Measurements from ENCODE around the gene NIPBL. TPM values are rescaled to one million over a fixed set of nuclear protein-coding genes. Genes with fewer than 3 reads are reported as not detected.
"Not testable (repeated sequence)": the region's sequence is repeated elsewhere in the genome, so short reads cannot be mapped to it uniquely, and the experiment has no call there.

NIPBL gene
- total RNA-seq, 1 donor from 2014 or later = 18.1 TPM

DNA sequence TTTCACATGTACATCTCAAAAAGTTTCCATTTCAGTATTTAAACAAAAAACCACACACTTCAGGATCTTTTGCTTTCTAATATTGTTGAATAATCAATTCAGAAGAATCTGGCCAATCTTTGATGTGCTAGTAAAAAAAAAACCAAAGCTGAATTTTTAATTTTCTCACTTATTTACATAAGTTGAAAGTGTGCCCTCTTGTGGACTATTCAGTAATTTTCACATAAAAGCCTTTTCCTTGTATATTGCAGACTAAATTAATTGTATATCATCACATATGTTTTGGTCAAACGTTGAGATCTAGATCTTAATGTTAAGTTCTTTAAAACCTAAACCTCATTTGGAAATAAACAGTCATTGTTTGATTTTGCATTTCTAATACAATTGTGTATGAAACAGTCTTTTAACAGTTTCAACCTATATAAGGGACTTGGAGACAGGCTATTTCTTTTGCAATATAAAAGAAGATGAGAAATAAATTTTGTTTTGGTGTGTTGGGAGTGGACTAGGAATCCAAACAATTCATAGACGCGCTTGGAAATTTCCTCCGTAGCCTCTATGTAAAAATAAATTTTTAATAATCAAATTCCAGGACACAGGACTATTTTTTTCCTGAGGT lies 68.1 kb downstream of the NIPBL start:
- ATAC-seq (peak; percentile 50), DNase-seq (ENCODE audit: low spot score) (no peak)

DNA sequence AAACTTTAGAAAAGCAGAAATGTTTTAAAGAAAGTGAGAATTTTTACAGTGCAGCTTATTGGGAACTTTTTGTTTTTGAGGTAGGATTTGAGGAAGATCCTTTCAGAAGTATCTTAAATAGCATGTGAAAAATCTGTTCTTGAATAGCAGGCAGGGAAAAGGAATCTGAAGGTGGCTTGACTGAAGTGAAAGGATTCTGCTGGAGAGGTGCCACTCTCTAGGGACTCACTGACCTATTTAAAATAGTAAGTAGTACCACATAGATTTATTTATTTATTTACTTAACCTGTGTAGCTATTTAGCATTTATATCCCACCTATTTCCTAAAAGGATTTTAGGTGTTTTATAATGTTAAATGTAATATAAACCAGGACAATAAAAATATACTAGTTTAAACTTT lies 69.1 kb downstream of the NIPBL start:
- DNase-seq (ENCODE audit: low spot score) (no peak), ATAC-seq (peak; percentile 30)

DNA sequence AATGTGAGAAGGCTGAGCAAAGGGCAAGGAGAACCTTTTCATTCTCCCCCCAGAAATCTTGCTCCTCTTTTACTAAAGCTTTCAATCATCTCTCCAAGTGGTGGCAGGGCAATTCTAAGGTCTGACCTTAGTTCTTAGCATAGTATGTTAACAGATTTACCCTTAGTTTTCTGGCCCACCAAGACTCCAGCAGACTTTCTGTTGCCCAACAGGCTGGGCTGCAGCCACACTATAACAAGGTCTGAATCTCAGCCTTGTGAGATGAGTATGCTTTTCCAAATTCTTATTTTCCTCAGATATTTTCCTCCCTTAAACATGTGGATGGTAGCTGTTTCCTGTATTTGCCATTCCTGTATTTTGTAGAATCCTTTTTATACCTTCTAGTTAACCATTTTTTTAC lies 69.5 kb downstream of the NIPBL start:
- ATAC-seq (no peak), DNase-seq (ENCODE audit: low spot score) (no peak)

DNA sequence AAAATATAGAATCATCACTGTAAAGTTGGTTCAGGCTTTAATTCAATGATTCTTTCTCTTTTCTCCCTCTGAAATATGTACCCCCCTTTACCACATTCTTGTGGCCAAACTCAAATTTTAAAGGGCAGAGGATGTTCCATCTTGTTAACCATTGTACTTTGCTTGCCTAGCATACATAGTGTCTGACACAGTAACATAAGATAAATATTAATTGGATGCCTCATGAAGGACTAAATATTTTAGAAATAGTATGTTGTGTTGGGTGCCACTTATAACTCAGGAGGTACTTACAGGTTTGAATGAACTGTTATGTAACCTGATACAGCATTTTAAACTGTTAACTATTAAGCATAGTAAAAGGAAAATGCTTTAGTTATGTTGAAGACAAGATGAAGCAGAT lies 71.5 kb downstream of the NIPBL start:
- no peak for ATAC-seq
- no peak for DNase-seq (ENCODE audit: low spot score)

DNA sequence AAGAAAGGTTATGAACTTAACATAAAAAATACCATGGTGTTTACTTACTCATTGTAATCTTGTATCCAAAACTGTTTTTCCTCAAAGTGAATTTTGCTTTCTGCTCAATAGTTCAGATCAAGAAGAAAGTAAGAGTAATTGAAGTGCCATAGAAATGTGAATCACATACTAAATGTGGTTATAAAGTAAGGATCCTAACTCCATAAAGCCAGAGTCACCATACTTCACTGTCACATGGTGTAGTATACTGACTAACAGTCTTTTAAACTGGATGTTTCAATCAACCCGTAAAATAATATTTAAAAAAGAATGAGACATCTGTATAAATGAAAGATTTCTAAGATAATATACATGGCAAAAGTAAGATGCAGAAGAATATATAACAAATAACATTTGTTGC lies 72.1 kb downstream of the NIPBL start:
- no peak for ATAC-seq

DNA sequence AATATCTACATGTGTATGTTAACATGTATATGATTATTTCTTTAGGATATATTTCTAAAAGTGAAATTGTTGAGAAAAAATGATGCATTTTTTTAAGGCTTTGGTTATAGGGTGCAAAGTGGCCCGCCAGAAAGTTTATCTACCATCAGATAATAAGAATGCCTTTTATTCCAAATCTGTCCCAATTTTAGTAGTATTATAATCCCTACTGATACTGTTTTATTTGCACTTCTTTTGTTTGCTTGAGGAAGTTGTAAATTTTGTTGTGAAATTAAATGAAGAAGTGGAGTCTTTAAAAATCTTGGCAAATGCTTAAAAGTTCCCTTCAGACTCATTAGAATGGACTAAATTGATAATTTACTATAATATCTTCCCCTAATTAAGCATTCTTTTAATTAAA lies 73.0 kb downstream of the NIPBL start:
- no peak for ATAC-seq

More for the DNA sequence above, 72.1 kb downstream of the NIPBL start:
- no peak for DNase-seq (ENCODE audit: low spot score)

DNA sequence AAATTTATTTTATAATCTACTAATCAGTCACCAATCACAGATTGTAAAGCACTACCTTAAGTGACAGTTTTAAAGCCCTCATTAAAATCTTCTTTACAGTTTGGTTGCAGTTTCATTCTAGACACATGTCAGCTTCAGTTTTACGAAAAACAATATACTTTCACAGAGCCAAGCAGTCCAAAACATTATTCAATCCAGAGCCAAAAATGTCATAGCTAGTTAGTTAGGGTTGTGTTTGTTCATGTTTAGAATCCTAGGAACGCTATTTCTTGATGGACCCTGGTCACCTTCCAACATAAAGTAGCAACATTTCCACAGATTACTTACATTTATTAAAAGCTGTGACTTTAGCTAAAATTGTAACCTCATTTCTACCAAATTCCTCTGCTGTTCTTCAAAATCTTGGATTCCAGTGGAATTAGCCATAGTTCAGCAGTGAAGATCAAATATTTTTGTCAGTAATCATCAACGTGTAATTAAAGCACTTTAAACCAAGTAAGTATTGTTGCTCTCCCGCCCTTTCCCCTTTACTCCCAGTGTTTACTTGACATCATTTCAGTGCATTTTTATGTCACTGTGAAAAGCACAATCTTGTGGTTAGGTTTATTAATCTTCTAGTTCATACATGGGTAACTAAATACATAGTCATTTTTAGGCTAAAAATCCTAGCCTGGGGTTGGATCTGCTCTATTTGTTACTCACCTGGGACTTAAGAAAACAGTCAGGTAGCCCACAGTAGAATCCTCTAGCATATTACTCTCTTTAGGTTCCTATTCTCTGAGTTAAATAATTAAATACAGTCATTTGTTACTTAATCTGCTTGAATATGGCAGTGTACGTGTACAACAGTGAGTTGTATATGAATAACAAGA lies 74.3 kb downstream of the NIPBL start:
- ATAC-seq = peak; percentile 25
- no peak for DNase-seq (ENCODE audit: low spot score)

More for the DNA sequence above, 73.0 kb downstream of the NIPBL start:
- no peak for DNase-seq (ENCODE audit: low spot score)

DNA sequence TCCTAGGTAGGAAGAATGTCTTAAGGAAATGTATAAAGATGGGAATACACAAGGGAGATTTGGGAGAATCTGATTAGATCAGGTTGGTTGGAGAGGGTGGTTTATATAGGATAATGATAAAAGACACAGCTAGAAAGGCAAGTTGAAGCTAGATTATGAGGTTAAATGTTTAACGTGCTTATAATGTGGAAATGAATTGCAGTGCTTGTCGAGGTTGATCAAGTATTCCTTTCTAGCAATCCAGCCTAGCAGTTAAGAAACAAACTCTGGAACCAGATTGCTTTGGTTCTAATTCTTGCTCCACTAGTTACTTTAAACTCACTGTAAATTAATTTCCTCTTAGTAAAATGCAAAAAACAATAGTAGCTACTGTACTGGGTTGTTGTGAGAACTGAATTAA lies 76.5 kb downstream of the NIPBL start:
- no peak for ATAC-seq
- DNase-seq (ENCODE audit: low spot score) = no peak

DNA sequence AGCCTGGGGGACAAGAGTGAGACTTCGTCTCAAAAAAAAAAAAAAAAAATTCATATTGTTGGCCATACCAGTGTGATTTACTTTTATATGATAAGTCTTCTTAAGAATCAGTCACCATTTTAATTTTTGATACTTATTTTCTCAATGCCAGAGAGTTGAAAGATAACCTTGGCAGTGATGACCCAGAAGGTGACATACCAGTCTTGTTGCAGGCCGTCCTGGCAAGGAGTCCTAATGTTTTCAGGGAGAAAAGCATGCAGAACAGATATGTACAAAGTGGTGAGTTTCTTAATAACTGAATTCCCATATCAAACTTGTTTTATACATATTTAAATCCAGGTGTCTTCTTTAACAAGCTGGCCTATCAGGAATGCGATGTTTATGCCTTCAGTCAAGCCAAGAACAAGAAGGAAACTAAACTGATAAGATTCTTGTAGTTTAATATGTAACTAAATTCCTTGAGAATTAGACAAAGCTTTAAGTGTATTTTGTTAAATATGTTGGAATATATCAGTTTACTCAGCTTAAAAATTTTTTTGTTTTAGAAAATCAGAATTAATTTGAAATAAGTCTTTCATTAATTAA lies 81.5 kb downstream of the NIPBL start:
- ATAC-seq (no peak), DNase-seq (ENCODE audit: low spot score) (no peak)

DNA sequence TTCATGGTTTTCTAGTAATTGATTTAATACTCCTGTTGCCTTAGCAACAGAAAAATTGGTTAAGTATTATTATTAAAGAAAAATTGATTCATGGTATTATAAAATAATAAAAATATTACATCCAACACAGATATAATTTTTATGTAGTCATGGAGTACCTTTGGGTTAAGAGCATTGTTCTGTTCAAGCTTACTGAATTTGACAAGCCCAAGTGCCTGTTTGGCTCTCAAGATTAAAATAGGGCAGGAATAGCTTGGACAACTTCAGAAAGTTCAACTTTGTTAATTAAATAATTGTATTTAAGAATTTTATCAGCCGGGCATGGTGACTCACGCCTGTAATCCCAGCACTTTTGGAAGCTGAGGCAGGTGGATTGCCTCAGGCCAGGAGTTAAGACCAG lies 82.0 kb downstream of the NIPBL start:
- ATAC-seq = no peak
- DNase-seq (ENCODE audit: low spot score) = no peak

DNA sequence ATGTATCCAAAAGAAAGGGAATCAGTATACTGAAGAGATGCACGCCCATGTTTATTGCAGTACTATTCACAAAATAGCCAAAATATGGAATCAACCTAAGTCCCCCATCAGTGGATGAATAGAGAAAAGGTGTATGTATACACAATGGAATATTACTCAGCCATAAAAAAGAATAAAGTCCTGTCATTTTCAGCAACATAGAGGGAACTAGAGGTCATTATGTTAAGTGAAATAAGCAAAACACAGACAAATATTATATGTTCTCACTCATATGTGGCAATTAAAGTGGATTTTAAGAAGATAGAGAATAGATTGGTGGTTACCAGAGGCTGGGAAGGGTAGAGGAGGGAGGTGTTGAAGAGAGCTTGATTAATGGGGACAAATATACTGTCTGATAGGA lies 88.6 kb downstream of the NIPBL start:
- DNase-seq (ENCODE audit: low spot score) (no peak), ATAC-seq (no peak)

DNA sequence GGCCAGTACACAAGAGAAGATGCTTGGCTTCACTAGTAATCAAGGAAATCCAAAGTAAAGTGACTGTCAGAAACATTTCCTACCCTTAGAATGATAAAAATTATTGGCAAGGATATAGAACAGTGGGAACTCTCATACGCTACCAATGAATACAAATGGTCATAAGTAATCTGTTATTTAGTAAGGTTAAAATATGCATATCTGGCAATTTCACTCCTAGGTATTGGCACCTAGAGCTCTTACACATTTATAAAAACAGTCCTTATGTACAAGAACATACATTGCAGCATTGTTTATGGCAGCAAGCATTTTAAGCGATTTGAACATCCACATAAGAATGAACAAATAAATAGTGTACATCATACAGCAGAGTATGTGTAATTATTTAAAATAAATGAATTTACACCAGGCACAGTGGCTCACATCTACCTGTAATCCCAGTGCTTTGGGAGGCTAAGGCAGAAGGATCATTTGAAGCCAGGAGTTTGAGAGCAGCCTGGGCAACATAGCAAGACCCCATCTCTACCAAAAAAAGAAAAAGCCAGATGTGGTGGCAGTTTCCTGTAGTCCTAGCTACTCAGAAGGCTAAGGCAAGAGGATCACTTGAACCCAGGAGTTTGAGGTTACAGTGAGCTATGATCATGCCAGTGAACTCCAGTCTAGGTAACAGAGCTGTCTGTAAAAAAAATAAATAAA lies 93.3 kb downstream of the NIPBL start:
- ATAC-seq (no peak), DNase-seq (ENCODE audit: low spot score) (no peak)

DNA sequence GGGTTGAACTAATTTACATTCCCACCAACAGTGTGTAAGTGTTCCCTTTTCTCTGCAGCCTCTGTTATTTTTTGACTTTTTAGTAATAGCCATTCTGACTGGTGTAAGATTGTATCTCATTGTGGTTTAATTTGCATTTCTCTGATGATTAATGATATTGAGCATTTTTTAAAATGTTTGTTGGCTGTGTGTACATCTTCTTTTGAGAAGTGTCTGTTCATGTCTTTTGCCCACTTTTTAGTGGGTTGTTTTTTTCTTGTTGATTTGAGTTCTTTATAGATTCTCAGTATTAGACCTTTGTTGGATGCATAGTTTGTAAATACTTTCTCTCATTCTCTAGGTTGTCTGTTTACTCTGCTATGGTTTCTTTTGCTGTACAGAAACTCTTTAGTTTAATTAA lies 101.6 kb downstream of the NIPBL start:
- DNase-seq (ENCODE audit: low spot score) = no peak
- ATAC-seq = no peak

DNA sequence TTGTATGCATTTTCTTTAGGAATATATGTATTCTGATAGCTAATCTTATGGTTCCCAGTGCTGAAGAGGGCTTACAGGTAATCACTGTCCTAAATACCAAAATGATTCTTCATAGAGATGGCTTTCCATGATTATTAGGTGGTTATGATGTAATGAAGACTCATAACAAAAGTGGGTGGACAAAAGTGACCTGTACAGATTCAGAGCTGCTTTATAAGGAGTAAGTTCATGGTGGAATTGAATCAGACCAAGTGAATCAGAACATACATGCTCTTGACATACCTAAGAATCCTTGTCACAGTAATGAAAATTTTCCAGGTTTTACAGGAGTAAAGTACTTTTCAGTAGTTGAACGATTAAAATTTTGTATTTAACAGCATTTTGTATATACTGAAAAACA lies 105.6 kb downstream of the NIPBL start:
- no peak for ATAC-seq
- no peak for DNase-seq (ENCODE audit: low spot score)

DNA sequence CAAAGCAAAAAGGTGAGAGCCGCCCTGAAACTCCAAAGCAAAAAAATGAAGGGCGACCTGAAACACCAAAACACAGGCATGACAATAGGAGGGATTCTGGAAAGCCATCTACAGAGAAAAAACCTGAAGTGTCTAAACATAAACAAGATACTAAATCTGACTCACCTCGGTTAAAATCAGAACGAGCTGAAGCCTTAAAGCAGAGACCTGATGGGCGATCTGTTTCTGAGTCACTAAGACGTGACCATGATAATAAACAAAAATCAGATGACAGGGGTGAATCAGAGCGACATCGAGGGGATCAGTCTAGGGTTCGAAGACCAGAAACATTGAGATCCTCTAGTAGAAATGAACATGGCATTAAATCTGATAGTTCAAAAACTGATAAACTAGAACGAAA lies 108.8 kb downstream of the NIPBL start:
- no peak for DNase-seq (ENCODE audit: low spot score)
- ATAC-seq = no peak

DNA sequence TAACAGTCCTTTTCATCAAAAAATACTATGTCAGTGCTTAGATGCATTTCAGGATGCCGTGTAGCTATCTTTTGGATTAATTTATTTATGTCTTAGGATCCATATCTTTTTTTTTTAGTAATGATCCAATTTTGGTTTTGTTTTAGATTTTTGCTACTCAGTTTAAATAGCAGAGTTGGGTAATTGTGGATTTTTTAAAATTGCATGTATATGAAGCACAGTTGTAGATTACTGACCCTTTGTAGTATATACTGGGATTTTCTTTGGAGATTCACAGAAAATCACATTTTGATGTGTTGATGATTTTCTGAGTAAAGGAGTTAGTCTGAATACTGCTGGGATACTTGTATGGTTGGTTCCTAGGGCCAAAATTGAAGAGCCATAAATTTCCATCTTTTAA lies 111.8 kb downstream of the NIPBL start:
- DNase-seq (ENCODE audit: low spot score) = no peak
- no peak for ATAC-seq

DNA sequence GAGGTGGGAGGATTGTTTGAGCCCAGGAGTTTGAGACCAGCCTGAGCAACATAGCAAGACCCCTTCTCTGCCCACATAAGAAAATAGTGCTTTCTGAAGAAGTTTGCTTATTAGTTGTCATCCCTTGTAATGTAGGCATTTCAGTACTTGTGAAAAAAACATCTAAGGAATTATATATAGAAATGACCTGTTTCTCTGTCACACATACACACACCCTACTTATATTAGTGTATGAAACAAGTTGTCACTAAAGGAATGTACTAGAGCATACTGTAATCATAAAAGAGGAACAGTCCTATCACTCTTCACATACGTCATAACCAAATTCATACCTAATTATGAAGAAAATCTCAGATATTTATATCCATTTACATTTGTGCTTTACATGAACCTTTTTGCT lies 122.0 kb downstream of the NIPBL start:
- no peak for ATAC-seq

DNA sequence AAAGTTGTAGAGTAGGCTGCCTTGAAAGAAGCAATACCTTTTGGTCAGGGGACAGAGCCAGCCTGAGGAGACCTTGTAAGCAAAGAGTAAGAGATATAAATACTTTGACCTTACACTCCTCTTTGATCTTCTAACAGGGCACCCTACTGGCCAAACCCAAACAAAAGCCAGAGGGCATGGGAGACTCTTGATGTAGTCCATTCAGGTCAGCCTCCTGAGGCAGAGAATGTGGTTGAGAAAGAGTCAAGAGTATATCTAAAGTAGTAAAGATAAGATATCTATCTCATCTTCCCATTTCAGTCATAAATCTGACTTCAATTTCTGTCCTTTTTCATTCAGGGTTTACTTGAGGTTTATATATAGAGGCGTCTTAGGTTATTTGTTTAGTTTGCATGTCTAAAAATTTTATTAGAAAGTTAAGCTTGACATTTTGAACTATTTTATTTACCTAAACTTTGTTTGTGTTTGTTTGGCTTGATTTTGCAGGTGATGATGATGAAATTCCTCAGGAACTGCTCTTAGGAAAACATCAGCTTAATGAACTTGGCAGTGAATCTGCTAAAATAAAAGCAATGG lies 125.7 kb downstream of the NIPBL start:
- ATAC-seq (peak; percentile 90), DNase-seq (ENCODE audit: low spot score) (no peak)

More for the DNA sequence above, 122.0 kb downstream of the NIPBL start:
- DNase-seq (ENCODE audit: low spot score) = no peak

DNA sequence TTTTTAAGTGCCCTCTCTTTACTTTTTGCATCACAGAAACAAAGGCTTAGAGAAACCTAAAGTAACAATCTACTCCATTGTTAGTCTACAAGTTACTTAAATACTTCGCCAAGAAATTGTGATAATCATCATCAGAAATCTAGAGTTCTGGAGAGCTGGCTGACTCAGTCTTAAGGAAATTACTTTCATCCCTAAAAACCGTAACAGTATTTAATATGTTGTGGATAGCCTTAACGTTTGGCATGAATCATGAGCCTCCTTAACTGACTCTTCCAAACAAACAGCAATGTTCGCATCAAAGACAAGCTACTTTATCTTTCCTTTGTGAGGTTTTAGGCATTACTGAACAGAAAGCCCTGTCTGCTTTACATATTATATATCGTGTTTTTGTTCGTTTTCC lies 128.7 kb downstream of the NIPBL start:
- no peak for ATAC-seq
- no peak for DNase-seq (ENCODE audit: low spot score)

DNA sequence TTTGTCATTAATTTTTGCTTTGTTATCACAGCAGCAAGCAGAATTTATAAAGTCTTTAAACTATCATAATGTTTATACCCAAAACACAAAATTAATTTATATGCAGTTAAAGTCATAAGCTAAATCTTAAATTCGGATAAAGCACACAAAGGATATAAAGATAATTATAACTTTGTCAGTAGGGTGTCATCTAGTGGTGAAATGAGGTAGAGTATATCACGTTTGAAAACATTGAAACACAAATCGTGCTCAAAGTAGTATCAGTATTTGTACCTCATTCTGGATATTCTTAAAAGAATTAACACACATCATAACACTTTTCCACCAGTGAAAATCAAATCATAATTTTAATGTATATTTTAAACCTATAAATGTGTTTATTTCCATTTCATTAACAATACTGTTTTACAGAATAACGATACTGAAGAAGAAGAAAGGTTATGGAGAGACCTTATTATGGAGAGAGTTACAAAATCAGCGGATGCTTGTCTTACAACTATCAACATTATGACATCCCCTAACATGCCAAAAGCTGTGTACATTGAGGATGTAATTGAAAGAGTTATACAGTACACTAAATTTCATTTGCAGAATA lies 129.5 kb downstream of the NIPBL start:
- DNase-seq (ENCODE audit: low spot score) (no peak), ATAC-seq (peak; percentile 64)

DNA sequence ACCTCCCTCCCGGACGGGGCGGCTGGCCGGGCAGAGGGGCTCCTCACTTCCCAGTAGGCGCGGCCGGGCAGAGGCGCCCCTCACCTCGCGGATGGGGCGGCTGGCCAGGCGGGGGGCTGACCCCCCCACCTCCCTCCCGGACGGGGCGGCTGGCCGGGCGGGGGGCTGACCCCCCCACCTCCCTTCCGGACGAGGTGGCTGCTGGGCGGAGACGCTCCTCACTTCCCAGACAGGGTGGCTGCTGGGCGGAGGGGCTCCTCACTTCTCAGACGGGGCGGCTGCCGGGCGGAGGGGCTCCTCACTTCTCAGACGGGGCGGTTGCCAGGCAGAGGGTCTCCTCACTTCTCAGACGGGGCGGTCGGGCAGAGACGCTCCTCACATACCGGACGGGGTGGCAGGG lies 136.6 kb downstream of the NIPBL start:
- DNase-seq (ENCODE audit: low spot score) = not testable (repeated sequence)

More for the DNA sequence above, 136.6 kb downstream of the NIPBL start:
- not testable (repeated sequence) for ATAC-seq

Measured in left lobe of liver (tissue), 2 donors.